ENCODE data around the gene MAGI1. TPM values are rescaled to one million over a fixed set of nuclear protein-coding genes. Genes with fewer than 3 reads are reported as not detected.

The MAGI1 gene
- total RNA-seq, 1 donor from 2014 or later, result 18.7 TPM

- peak overlapping the region; percentile 99 for H3K4me3 Mint-ChIP-seq (ENCODE audit: unreplicated experiment)
- H3K27me3 Mint-ChIP-seq (ENCODE audit: low read depth), result no peaks in the 10 kb centered on the region
- TF ChIP-seq CTCF (IDR thresholded peaks at IDR 0.05), result peak; percentile 50
- no peaks in the 10 kb centered on the region for H3K9me3 Mint-ChIP-seq (ENCODE audit: low read depth)
- no peaks in the 10 kb centered on the region for H3K36me3 Mint-ChIP-seq (ENCODE audit: low read depth)
- peak overlapping the region; percentile 98 for H3K27ac Mint-ChIP-seq (ENCODE audit: unreplicated experiment)
- no peak for DNase-seq (ENCODE audit: low spot score)
- H3K4me1 Mint-ChIP-seq (ENCODE audit: low read depth), result peaks cover 48% of the 10 kb centered on the region
Observed at GRCh38 chr3:66039590-66039887, 821 bp upstream of the MAGI1 start.

DNA sequence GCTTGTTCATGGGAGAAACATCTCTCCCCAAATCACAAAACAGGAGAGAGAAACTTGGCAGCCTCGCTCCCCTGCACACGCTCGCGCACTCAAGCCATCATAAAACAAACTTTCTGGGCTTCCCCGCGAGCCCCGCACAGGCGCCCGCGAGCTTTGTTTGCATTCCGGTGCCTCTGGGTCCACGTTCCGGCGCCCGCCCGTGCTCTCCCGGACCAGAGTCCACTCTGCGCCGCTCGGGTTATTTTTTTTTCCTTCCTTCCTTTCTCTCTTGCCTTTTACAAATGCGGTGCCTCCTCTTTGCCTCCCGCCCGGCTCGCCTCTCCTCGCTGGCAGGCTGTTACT is 363 bp downstream of the MAGI1 start:
- peaks cover 48% of the 10 kb centered on the region for H3K4me1 Mint-ChIP-seq (ENCODE audit: low read depth)
- peak overlapping the region; percentile 99 for H3K4me3 Mint-ChIP-seq (ENCODE audit: unreplicated experiment)
- no peaks in the 10 kb centered on the region for H3K36me3 Mint-ChIP-seq (ENCODE audit: low read depth)
- TF ChIP-seq CTCF (IDR thresholded peaks at IDR 0.05), result no peak
- H3K27me3 Mint-ChIP-seq (ENCODE audit: low read depth), result no peaks in the 10 kb centered on the region
- DNase-seq (ENCODE audit: low spot score), result no peak
- no peaks in the 10 kb centered on the region for H3K9me3 Mint-ChIP-seq (ENCODE audit: low read depth)
- peak overlapping the region; percentile 98 for H3K27ac Mint-ChIP-seq (ENCODE audit: unreplicated experiment)

DNA sequence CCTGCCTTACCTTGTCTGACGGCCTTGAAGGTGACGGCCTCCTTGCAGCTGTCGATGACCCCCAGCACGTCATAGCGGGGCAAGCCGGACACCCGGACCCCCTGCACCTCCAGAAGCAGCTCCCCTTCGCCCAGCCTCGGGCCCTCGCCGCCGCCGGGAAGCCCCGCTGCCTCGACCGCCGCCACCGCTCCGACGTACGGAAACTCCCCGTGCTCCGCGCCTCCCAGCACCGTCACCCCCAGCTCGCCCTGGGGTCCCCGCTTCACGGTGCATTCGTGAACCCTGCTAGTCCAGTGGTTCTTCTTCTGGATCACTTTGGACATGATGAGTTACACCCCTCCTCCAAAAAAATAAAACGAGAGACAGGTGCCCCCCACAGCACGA is 740 bp downstream of the MAGI1 start:
- H3K9me3 Mint-ChIP-seq (ENCODE audit: low read depth), result no peaks in the 10 kb centered on the region
- peak overlapping the region; percentile 98 for H3K27ac Mint-ChIP-seq (ENCODE audit: unreplicated experiment)
- no peaks in the 10 kb centered on the region for H3K36me3 Mint-ChIP-seq (ENCODE audit: low read depth)
- no peaks in the 10 kb centered on the region for H3K27me3 Mint-ChIP-seq (ENCODE audit: low read depth)
- peak; percentile 91 for DNase-seq (ENCODE audit: low spot score)
- TF ChIP-seq CTCF (IDR thresholded peaks at IDR 0.05), result no peak
- H3K4me3 Mint-ChIP-seq (ENCODE audit: unreplicated experiment), result peak overlapping the region; percentile 99
- peaks cover 48% of the 10 kb centered on the region for H3K4me1 Mint-ChIP-seq (ENCODE audit: low read depth)

GRCh38 chr3:66037330-66037985 is 1.3 kb downstream of the MAGI1 start:
- H3K27me3 Mint-ChIP-seq (ENCODE audit: low read depth), result no peaks in the 10 kb centered on the region
- H3K4me3 Mint-ChIP-seq (ENCODE audit: unreplicated experiment), result peak overlapping the region; percentile 99
- H3K27ac Mint-ChIP-seq (ENCODE audit: unreplicated experiment), result peak overlapping the region; percentile 82
- H3K36me3 Mint-ChIP-seq (ENCODE audit: low read depth), result no peaks in the 10 kb centered on the region
- DNase-seq (ENCODE audit: low spot score), result no peak
- H3K9me3 Mint-ChIP-seq (ENCODE audit: low read depth), result no peaks in the 10 kb centered on the region
- H3K4me1 Mint-ChIP-seq (ENCODE audit: low read depth), result peaks cover 48% of the 10 kb centered on the region
- peak; percentile 60 for TF ChIP-seq CTCF (IDR thresholded peaks at IDR 0.05)

DNA sequence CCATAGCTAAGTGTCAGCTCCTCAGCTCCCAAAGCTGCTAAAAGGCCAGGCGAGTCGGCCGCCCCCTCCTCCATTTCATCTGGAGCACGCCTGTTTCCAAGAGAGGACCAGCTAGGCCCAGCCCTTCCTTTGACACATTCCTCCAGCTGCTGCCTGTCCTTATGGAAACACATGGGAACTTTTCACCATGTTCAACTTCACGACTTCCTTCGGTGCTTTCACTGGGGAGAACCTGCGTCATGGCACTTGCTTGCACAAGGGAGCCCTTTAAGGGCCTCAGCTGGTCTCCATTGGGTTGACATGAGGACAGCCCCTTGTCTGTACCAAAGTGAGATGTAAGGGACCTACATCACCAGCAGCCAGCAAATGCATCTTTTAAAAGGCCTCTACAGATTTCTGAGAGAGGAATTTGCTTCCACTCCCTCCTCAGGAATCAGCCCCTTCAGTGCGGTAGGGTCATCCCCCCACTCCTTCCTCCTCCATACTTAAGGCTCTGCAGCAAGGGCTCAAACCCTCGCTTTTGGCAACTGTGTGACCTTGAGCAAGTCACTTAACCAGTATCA is 2.1 kb downstream of the MAGI1 start:
- peaks cover 46% of the 10 kb centered on the region for H3K4me1 Mint-ChIP-seq (ENCODE audit: low read depth)
- H3K36me3 Mint-ChIP-seq (ENCODE audit: low read depth), result no peaks in the 10 kb centered on the region
- H3K27me3 Mint-ChIP-seq (ENCODE audit: low read depth), result no peaks in the 10 kb centered on the region
- no peak for DNase-seq (ENCODE audit: low spot score)
- no peaks in the 10 kb centered on the region for H3K9me3 Mint-ChIP-seq (ENCODE audit: low read depth)
- H3K27ac Mint-ChIP-seq (ENCODE audit: unreplicated experiment), result peak overlapping the region; percentile 82
- H3K4me3 Mint-ChIP-seq (ENCODE audit: unreplicated experiment), result peak overlapping the region; percentile 99
- TF ChIP-seq CTCF (IDR thresholded peaks at IDR 0.05), result no peak
